Mucosa of descending colon (tissue), 3 donors: ENCODE results near the gene PHTF1. TPM values are rescaled to one million over a fixed set of nuclear protein-coding genes. Genes with fewer than 3 reads are reported as not detected.

Experiments
- ATAC-seq: fragments of 200-7000 bp; cut with Tn5 transposase; one replicate; pipeline ENCODE4 v1.9.1; 2020; ENCODE audit warnings: mild to moderate bottlenecking, moderate library complexity
- DNase-seq, 3 donors: peaks; one replicate each; pipeline ENCODE4 v3.0.0-alpha.2; 2020
- H3K36me3 ChIP-seq: fragments of 200-600 bp; one replicate; pipeline ENCODE4 v1.8.0; 2021; ENCODE audit warnings: low read depth, mild to moderate bottlenecking
- H3K4me1 ChIP-seq: fragments of 200-600 bp; one replicate; pipeline ENCODE4 v1.8.0; 2021; ENCODE audit warnings: low read depth, mild to moderate bottlenecking
- H3K4me3 ChIP-seq: fragments of 200-600 bp; one replicate; pipeline ENCODE4 v1.8.0; 2021; ENCODE audit warnings: mild to moderate bottlenecking
- H3K9me3 ChIP-seq: fragments of 200-600 bp; one replicate; pipeline ENCODE4 v1.8.0; 2021; ENCODE audit warnings: mild to moderate bottlenecking
- CTCF ChIP-seq: fragments of 200-600 bp; IDR thresholded peaks from one replicate; pipeline ENCODE4 v1.8.0; 2022; ENCODE audit warnings: antibody characterized with exemption, mild to moderate bottlenecking
- intact Hi-C, 2 donors: fragments of 100-400 bp; cut with DNase I in 1 of 2; cut with micrococcal nuclease in 1 of 2; formaldehyde crosslinking; loops; one replicate each; pipeline versions ENCODE4 v1.11.0 to v1.11.1; 2022; cut with DNase I, micrococcal nuclease
- total RNA-seq, 3 donors: library from RNA; stranded (reverse); fragmentation: NEBNext Ultra II Directional in 2 of 3; extraction: Animal tissue kit (Norgen Biotek cat#: 25700) in 2 of 3; gene quantifications; one replicate each; pipeline versions ENCODE4 v1.2.1 to v1.2.4, GENCODE V29; 2021 to 2023
- donor health status: DM: no; HTN: no; CAD: no; lungs with moderate emphysema.
- donor health status: DM: no; HTN: no; CAD: no.
- donor health status: DM: no; HTN: yes; CAD: no.

PHTF1 gene
- total RNA-seq, 3 donors from 2014 or later = 8.7 to 14.6 (median 10.8) TPM

DNA sequence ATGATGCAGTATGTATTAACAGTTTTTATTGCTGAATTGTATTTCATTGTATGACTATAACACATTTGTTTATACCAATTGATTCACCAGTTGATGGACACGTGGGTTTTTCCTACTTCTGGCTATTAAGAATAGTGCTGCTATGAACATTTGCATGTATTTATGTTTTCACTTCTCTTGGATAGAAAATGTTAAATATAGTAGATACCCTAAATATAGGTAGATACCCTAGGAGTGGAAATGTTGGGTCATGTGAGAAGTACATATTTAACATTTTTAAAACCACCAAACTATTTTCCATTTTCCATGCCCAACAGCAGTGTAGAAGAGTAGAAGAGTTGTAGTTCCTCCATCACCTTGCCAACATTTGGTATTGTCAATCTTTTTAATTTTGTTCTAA is 7.8 kb downstream of the PHTF1 start:
- DNase-seq (no peak), ATAC-seq (no peak)

DNA sequence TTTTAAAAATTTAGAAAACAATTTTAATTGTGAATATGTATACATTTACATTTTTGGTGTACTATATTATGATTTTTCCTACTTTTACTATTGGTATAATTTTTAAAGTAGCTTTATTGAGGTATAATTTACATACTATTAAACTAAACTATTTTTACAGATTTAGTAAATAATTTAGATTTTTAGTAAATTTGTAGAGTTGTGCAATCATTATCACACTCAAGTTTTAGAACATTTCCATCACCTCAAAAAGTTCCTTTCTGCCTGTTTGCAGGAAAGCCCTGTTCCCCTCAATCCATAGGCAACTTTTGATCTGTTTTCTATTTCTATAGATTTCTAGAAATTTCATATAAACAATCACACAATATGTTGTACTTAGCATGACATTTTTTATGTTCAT is 8.2 kb downstream of the PHTF1 start:
- no peak overlapping the region for H3K4me3 ChIP-seq
- ATAC-seq (no peak), DNase-seq (no peak)
- H3K4me1 ChIP-seq = no peaks in the 10 kb centered on the region
- TF ChIP-seq CTCF = no peak
- no peaks in the 10 kb centered on the region for H3K36me3 ChIP-seq
- intact Hi-C loops = loop anchor here in 1 of 2 donors (10.0 kb wide), 1 partner anchor 64 kb away; the partner anchor contains the start of gene RSBN1
- H3K9me3 ChIP-seq = no peaks in the 10 kb centered on the region

More for the DNA sequence above, 7.8 kb downstream of the PHTF1 start:
- TF ChIP-seq CTCF = no peak
- Histone ChIP-seq H3K4me1 (no peaks in the 10 kb centered on the region), H3K9me3 (no peaks in the 10 kb centered on the region), H3K4me3 (no peak overlapping the region), H3K36me3 (no peaks in the 10 kb centered on the region)
- intact Hi-C loops = loop anchor here in 1 of 2 donors (10.0 kb wide), 1 partner anchor 63 kb away; the partner anchor contains the start of gene RSBN1

GRCh38 chr1:113749402-113749801 is 9.9 kb downstream of the PHTF1 start:
- no peak for TF ChIP-seq CTCF
- ATAC-seq = no peak
- Histone ChIP-seq H3K36me3 (no peaks in the 10 kb centered on the region), H3K4me1 (peaks cover 9% of the 10 kb centered on the region), H3K9me3 (no peaks in the 10 kb centered on the region), H3K4me3 (no peak overlapping the region)
- DNase-seq = no peak
- intact Hi-C loops = no loop called here

- TF ChIP-seq CTCF = no peak
- Histone ChIP-seq H3K9me3 (no peaks in the 10 kb centered on the region), H3K4me1 (peaks cover 9% of the 10 kb centered on the region), H3K4me3 (no peak overlapping the region), H3K36me3 (no peaks in the 10 kb centered on the region)
- intact Hi-C loops = no loop called here
- no peak for ATAC-seq
- DNase-seq = no peak
Observed at GRCh38 chr1:113747376-113747775, 11.9 kb downstream of the PHTF1 start.

- ATAC-seq (peak; percentile 19), DNase-seq (no peak)
- Histone ChIP-seq H3K9me3 (no peaks in the 10 kb centered on the region), H3K4me1 (peaks cover 9% of the 10 kb centered on the region), H3K4me3 (no peak overlapping the region), H3K36me3 (no peaks in the 10 kb centered on the region)
- intact Hi-C loops = no loop called here
- no peak for TF ChIP-seq CTCF
Observed at GRCh38 chr1:113745425-113745824, 13.9 kb downstream of the PHTF1 start.

DNA sequence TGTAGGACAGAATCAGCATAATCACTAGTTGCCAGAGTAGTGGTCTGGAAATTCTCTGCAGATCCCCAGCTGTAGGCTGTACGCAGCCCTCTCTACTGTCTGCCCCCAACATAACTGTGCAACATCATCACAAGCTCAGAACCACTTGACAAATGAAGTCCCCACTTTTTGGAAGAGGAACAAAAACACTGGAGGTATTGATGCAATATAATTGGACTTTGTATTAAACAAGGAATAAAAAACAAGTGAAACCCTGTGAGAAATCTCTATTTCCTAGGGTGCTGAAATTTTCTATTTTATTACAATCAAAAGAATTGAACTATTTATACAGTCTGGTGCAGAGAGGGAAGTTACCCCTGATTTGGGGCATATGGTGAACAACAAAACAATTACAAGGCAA is 15.2 kb downstream of the PHTF1 start:
- no peak for TF ChIP-seq CTCF
- intact Hi-C loops = no loop called here
- ATAC-seq (no peak), DNase-seq (no peak)
- Histone ChIP-seq H3K4me1 (peaks cover 9% of the 10 kb centered on the region), H3K9me3 (no peaks in the 10 kb centered on the region), H3K4me3 (no peak overlapping the region), H3K36me3 (no peaks in the 10 kb centered on the region)
